HuH-7.5 (cell line): ENCODE measurements around the gene TCF7L2.
"Not testable (repeated sequence)": the region's sequence is repeated elsewhere in the genome, so short reads cannot be mapped to it uniquely, and the experiment has no call there.

ENCODE experiments used
- DNase-seq: peaks from one replicate; pipeline ENCODE4 v3.0.0; 2011; ENCODE audit warnings: low spot score

TCF7L2 gene

DNA sequence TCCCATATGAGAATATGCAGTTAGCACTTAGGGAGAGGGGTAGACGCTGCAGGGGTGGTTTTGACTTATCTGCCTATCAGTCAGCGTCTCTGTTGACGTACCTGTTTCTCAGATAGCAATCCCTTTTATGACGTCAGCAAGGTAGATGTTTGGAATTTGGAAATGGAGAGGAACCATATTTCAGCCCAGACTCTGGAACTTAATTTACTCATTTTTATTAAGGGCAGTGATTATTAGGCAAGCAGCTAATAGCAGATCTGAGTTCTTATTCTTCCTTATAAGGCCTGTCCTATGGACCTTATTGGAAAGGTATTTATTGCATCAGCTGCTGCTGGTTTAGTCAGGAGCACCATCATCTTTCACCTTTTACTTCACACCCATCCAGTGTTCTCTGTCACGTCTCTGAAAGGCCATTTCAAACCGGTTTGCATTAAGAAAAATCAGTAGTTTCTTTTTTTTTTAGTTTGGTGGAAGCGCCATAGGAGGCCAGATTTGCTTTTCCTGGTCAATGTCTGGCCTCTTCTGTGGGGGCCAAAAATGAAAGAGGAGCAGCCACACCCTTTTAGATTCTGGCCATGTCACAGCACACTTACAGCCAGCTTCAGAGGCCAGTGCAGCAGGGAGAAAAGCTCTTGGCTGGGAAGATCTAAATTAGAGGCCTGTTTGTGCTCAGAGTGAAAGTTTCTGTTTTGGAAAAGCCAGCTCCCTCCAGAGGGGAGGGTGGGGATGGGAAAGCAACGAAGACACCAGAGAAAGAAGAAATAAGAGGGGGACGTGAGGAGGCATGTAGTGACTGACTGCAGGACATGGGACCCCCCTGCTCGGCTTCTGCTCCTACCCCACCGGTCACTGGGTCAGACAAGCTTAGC, 146.3 kb downstream of the TCF7L2 start:
- no peak for DNase-seq

DNA sequence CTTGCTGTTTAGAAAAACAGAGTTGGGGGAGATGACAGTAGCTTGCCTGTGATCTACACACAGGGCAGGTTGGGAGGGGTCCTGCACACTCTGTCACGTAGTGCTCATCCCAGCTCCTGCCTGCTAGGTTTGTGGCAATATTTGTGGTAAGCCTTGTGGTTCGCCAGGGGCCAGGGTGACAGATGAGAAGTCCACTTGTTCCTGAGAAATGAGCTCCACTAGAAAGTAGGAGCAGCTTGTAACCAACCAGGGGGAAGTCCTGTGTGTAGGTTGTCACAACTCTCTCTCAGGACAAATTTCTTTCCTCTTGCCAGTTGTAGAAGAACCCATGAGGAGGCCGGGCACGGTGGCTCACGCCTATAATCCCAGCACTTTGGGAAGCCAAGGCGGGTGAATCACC, 147.0 kb downstream of the TCF7L2 start:
- DNase-seq: no peak

DNA sequence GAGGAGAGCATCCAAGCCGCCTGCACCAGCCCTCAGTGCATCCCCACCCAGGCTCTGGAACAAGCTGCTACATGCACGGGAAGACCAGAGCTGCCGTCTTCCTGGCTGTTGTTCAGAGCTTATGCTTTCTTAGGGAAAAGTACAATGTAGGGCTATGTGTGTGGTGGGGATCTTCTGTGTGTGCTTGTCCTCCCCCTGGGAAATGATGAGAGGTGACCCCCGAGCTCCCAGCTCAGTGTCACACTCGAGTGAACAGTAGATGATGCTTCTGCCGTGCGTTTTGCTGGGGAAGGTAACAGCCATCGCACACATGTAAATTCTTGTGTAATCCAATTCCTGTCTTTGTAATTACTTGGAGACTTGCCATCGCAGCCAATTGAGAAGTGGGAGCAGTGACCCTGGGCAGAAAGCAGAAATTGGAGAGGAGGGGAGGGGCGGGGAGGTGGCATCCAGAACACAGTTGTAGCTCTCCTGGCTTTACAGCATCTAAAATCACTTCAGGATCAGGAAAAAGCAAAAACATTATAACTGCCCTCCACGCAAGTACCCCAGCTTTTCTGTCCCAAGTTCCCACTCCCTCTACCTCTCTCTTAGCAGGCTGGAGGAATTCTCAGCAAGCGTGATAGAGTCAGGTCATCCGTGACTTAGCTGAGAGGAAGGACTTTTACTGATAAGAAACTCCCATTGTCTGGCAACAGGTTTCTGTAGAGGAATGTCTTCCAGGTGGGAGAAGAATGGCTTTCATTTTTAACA, 149.6 kb downstream of the TCF7L2 start:
- DNase-seq: no peak

DNA sequence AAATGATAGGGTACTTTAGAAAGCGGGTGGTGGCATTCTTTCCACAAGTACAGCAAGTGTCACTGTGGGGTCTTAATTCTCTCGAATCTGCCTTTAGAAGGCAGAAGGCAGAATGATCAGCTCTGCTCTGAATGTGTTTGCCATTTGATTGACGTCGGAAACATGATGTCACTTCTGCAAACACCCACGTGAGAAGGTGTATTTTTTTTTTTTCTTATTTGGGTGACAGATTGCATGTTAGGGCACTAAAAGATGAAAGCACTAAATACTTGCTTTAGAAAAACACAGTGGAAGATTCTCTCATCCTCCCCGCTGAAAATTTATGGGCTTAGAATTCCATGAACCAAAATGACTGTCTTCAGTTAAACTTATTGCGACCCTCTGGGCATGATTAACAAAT, 150.2 kb downstream of the TCF7L2 start:
- DNase-seq: no peak

DNA sequence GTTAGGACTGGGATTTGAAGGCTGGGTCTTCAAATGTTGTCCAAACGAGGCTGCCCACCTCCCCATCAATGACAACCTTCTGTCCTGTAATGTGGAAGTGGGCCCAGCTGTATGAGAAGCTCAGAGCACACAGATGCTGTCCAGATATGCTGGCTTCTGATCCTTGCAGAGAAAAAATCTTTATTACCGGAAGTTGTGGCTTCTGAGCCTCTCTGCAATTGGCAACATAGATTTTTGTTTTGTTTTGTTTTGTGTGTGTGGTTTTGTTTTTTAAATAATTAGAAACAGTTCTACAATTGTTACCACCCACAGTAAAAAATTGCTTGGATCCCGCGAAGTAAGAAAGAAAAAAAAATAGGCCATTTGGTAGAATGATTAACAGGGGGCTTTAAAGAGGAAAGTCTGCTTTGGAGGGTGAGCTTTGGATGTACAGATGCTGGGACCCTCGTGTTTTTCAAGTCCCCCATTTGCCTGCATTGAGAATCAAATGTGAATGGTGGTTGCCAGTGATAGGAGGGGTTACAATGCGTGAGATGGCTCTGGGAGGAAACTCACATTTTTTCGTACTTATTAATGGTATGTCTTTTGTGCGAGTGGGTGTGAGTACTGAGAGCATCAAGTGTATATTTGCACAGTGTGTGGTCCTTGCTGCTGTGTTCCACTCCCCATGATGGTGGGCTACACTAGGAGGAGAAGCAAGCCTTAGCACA, 153.2 kb downstream of the TCF7L2 start:
- DNase-seq: no peak

DNA sequence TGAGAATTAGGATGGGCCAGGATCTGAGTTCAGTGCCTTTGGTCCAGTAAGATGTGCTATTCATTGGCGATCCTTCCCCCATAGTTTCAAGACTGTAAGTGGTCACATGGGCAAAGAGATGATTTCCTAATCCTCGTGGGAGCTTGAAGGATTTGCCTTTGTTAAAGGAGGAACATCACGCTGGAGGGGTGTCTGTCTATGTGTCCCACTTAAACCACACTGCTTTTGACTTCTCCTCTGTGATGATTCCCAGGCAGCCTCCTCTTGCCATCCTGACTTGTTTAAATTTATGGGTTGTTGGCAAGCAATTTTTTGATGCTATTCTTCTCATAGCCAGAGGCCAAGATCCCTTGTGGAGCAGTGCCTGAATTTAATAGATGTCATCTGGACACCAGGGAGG, 154.0 kb downstream of the TCF7L2 start:
- DNase-seq: no peak

DNA sequence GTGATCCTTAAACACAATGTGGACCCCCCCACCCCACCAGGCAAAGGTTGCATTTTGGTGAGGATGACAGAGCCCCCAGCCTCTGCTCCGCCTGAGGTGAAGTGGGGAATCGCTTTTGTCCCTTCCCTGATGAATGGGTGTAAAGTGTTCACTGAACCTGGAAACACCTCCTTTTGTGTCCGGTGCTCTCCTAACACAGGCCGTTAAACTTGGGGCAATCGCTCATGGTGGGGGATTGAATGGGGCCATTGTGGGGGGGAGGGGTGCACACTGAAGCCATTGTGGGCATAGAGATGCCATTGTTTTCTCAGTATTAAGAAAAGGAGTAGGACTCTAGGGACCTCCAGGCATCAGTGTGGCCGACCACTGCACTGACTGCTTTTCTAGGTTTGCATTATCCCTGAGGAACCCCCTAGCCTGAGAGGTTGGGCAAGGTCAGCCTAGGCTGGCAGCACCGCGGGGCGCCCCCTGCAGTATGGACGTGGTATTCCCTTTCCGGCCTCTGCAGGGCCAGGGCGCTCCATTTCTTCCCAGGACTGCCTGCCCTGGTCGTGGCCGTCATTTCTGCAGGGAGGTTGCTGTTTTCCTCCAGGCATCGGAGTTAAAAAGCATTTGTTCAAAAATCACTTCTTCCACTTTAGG, 158.3 kb downstream of the TCF7L2 start:
- DNase-seq: no peak

DNA sequence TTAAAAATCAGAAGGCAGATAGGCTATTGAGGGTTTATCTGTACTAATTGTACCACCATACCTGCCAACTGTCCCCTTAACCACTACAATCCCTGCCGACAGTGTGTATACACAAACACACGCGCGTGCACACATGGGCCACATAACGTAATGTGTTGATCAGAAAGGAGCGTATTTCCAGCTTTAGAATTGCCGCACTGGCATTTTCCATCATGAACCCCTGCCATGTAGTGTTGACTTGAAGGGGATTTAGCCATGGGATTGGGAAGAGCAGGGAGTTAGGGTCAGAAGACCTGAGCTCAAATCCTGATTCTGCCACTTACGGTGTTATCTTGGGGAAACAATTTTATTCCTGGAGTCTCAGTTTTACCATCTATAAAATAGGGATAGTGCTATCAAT, 158.9 kb downstream of the TCF7L2 start:
- DNase-seq: no peak

DNA sequence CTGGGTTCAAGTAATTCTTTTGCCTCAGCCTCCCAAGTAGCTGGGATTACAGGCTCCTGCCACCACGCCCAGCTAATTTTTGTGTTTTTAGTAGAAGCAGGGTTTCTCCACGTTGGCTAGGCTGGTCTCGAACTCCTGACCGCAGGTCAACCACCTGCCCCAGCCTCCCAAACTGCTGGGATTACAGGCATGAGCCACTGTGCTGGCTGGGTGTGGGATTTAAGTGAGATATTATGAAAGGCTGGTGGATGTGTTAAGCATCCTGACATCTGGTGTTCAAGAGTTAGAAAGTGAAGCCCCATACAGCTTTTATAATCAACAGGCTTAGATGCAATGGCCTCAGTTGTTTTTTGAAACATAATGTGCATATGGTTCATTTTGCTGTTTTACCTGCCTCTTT, 159.4 kb downstream of the TCF7L2 start:
- DNase-seq: not testable (repeated sequence)

DNA sequence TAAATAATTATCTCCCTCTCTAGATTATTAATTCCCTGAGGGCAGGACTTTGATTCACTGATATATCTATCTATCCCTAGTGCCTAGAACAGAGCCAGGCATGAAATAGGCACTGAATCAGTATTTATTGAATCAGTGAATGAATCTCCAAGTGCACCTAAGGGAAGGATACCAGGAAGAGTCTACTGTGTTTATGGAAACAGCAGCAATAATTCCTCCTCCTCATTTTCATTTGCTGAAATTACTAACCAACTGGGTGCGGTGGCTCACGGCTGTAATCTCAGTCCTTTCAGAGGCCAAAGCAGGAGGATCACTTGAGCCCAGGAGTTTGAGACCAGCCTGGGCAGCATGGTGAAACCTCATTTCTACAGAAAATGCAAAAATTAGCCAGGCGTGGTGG, 161.2 kb downstream of the TCF7L2 start:
- no peak for DNase-seq

DNA sequence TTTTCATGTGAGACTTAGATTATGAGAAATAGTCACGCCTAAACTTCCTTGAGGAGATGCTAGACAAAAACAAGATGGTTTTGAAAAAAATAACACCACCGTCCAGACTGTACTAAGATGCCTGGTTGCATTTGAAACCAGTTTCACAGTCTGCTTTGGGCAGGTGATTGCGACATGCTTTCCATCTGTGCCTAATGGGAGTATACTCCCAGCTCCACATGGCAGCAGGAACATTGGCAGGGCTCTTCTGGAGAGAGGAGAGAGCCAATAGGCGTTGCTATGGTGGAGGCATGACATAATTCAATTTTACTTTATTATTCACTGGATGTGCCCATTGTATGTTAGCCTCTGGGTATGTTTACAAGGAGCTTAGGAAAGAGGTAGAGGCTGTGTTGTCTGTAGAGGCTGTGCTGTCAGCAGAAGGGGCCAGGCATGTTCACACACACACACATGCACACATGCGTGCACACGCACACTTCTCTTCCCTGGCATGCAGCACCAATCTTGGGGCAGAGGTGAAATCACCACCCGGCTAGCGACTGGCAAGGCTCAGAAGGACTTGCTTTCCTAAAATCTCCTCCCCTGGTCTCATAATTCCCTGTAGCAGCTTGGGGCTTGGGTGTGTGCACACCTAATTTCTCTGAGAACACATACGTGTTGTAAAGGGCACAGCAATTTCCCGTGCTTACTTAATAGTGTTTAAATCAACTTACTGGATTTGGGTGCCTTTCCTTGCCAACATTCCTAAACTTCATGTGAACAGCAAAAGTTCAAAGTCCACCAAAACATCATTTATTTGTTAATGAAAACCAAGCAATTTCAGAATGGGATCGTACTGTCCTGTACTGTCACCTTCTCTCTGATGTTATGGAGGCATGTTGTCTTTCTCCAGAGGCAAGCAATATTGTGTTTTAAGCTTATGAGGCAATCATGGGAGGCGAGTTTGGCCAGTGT, 162.1 kb downstream of the TCF7L2 start:
- no peak for DNase-seq

DNA sequence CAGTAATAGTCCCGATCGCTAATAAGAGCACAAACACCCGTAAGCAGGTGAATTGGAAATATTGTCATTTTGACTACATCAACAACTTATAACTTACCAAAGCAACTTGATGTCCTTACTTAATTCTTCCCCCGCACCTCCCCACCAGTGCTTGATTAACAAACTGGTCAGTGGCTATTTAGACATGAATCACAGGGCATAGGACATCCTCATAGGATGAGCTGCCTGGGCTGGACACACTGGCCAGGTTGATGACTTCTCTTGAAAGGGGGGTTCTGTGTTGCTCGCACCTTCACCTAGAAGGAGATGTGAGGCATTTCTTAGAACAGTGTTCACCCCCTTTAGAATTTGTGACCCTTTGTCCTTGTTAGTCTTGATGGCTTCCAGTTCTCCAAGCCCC, 163.2 kb downstream of the TCF7L2 start:
- no peak for DNase-seq

DNA sequence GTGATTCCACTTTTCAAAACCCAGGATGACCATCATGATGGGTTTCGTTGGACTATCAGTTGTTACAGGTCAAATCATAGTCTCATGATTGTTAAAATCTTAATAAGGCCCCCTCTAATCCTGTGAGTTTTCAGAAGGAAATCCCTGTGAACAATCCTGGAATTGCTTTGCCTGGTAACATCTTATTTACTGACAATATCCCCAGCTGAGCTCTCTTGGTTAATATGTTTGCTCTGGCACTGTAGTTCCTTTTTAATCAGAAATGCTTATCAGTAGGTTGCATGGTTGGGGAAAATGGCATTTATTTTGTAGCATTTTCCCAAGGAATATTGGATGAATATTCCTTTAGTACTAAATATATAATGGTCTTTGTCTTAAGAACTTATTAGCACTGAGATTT, 163.9 kb downstream of the TCF7L2 start:
- DNase-seq: no peak

DNA sequence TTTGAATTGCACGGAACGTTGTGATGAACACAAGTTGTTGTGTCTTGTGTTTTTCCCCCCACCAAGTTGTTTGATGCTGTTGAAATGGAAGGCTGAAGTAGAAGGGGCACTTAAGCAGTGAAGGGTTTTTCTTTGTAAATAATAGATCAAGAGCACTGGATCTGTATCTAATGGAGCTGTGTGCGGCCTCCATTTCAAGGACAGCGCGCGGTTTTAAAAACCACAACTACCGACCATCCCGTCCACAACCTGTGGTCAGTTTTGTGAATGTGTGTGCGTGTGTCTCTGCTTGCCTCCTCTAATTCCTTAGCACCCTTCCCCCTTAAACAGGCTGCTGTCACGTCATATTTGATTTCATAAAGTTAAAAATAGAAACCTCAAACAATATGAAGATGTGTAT, 165.5 kb downstream of the TCF7L2 start:
- DNase-seq: no peak

DNA sequence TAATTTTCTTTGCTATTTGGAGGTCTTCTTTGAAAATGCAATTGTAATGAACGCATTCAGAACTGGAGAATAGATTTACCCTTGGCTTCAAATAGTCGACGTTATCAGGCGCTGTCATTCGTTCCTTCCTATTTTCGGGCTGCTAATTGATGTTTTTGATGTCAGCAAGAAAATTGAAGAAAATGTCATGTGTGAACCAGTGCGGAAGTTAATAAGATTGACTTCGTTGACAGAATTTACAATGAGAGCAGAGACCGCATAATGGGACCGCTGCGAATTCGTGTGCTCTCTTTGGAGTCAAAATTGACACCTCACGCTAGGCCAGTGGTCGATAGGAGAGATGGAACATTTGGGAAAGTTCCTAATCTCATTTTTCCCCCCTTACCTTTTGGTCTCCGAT, 168.8 kb downstream of the TCF7L2 start:
- DNase-seq: no peak

DNA sequence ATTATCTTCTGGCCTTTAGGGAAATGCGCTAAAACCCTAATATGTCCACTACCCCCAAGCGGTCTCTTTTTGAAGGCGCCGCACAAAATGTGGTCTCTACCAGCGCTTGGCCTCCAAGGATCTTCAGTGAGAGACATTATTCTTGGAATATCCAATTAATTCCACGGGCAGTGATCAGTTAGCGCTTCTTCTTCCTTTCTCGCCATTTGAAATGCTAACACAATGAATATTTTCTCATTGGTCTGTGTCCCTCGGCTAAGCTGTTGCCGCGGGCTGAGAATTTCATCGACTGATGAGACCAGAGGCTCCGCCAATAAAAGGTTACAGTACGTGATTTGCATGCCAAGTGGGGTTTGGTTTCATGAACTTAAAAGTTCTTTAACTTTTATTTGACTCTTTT, 169.8 kb downstream of the TCF7L2 start:
- no peak for DNase-seq

DNA sequence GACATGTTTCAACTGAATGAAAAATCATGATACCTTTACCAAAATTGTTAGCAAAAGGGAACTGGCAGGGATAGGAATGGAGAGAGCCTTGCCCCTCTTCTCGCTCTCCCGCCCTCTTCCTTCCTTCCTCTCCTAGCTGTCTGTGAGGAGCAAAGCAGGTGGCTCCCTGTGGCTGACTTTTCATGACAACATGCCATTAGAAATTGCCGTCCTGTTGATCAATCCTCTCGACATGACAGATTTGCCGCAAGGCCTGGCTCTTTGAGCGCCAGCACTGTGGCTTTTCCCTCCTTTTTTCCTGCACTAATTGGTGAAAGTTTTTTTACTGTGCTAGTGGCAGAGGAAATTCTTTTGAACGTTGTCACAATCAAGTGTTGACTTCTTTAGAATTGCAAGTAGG, 171.1 kb downstream of the TCF7L2 start:
- no peak for DNase-seq

DNA sequence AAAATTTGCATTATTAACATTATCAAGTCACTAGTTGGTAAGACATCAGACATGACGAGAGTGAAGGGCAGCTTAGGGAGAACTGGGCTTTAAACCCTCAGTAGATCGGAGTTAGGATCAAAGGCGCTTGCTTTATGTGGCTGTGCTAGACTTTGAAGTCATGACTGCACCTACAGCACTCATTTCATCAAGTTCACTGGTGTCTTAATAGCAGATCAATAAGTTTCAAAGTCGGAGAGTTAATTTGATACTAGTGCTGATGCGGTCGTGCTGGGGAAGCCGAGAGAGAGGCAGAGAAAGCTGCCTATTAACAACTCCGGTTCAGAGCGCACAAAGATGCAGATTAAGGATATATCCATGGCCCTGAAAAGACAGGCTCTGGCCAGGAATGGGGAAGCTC, 172.9 kb downstream of the TCF7L2 start:
- no peak for DNase-seq

DNA sequence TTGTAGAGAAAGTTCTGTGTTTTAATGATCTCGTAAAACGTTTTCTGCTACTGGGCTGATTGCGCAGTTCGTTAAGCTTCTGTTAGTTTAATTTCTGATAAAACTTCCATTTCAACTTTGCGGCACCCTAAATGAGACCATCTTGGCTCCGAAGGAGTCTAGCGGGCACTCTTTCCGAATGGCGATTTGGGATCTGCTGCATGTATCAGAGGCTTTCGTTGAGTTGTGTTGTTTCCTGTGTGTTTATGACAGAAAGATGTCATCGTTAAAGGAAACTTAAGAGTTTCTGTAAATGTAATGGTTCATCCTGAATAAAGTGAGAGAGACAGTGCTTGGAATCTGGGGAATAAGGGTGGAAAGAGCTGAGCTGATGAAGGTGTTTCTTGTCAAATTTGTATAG, 174.7 kb downstream of the TCF7L2 start:
- no peak for DNase-seq

DNA sequence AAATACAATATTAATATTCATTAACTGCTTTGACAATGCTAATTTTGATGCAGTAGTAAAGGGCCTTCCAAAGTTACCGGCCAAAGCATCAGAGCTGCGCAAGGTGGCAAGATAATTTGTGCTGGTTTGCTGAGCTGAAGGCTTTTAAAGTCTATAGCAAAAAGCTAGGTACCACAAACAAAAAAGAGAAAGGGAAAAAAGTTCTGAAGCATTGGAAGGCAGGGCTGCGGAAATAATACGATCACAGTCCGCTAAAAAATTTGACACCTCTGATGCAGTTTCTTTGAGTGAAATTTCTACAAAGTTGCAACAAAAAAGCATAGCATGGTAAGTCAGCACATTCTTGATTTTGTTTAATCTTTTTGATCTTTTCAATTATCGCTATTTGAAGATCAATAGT, 175.6 kb downstream of the TCF7L2 start:
- no peak for DNase-seq
